ENCODE data around the gene TIMP2. TPM values are rescaled to one million over a fixed set of nuclear protein-coding genes. Genes with fewer than 3 reads are reported as not detected.

The TIMP2 gene
- total RNA-seq, 1 experiment from 2014 or later = 114 TPM

DNA sequence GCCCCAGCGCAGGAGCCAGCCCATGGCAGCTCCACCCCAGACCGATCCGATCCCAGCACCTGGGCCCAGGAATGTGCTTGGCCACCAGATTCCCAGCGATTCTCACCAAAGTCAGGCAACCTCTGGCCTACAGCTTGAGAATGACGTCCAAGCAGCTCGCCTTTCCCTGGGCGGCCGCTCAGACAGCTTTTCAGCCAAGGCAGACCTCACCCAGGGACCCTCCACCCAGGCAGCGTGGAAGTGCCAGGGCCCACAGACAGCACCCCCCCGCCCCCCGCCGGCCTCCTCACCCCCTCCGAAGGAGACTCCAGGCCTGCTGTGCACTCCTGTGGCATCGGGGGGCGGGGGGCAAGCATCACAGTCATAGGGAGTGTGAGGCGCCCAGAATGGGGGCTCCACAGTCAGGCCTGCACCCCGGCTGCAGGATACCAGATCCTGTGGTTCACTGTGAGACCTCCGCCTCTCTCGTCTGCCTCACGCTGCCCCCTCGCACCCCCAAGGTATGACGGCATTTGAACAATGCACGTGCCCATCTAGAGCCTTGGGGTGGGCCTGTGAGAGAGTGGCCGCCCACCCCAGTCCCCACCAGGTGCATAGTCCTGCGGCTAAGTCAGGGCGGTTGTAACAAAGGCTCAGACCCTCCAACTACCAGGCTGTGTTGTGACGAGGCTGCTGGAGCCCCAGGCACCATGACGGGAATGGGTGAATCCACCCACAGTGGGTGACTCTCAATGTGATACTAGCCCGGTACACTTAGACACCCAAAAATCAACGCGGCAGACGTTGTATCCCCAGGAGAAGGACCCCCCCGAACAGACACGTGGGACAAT lies 28.1 kb downstream of the TIMP2 start:
- no peak overlapping the region for H3K4me3 ChIP-seq
- no peak for DNase-seq
- H3K4me2 ChIP-seq = no peak overlapping the region
- no peak overlapping the region for H3K27ac ChIP-seq
- no peaks in the 10 kb centered on the region for H3K36me3 ChIP-seq (ENCODE audit: low read depth)
- no TSS peak for BruUV-seq (replicated peaks)
- H2AFZ ChIP-seq = no peak overlapping the region
- no peaks in the 10 kb centered on the region for H4K20me1 ChIP-seq (ENCODE audit: insufficient read depth)
- no peaks in the 10 kb centered on the region for H3K9me2 ChIP-seq (ENCODE audit: insufficient read depth)
- no peaks in the 10 kb centered on the region for H3K9me3 ChIP-seq (ENCODE audit: insufficient read depth, low read depth)
- ChIA-PET CTCF (no interaction called here), POLR2A (ENCODE audit: unreplicated experiment) (no interaction called here)
- no peaks in the 10 kb centered on the region; the same call in 1 of the 2 replicates for H3F3A ChIP-seq (ENCODE audit: insufficient read depth, low read depth)
- peaks cover 14% of the 10 kb centered on the region for H3K4me1 ChIP-seq (replicated peaks; ENCODE audit: insufficient read depth)
- no peaks in the 10 kb centered on the region for H3K27me3 ChIP-seq (ENCODE audit: insufficient read depth, low read depth)
- H3K79me2 ChIP-seq (ENCODE audit: low read depth) = no peaks in the 10 kb centered on the region
- TF ChIP-seq, protein P1, sequence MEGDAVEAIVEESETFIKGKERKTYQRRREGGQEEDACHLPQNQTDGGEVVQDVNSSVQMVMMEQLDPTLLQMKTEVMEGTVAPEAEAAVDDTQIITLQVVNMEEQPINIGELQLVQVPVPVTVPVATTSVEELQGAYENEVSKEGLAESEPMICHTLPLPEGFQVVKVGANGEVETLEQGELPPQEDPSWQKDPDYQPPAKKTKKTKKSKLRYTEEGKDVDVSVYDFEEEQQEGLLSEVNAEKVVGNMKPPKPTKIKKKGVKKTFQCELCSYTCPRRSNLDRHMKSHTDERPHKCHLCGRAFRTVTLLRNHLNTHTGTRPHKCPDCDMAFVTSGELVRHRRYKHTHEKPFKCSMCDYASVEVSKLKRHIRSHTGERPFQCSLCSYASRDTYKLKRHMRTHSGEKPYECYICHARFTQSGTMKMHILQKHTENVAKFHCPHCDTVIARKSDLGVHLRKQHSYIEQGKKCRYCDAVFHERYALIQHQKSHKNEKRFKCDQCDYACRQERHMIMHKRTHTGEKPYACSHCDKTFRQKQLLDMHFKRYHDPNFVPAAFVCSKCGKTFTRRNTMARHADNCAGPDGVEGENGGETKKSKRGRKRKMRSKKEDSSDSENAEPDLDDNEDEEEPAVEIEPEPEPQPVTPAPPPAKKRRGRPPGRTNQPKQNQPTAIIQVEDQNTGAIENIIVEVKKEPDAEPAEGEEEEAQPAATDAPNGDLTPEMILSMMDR (conservative IDR thresholded peaks at IDR 0.05) = no peak
- no peak for TF ChIP-seq EZH2 (IDR thresholded peaks at IDR 0.05; ENCODE audit: low read depth)
- intact Hi-C loops (cut with micrococcal nuclease; ENCODE audit: unreplicated experiment) = no loop called here

DNA sequence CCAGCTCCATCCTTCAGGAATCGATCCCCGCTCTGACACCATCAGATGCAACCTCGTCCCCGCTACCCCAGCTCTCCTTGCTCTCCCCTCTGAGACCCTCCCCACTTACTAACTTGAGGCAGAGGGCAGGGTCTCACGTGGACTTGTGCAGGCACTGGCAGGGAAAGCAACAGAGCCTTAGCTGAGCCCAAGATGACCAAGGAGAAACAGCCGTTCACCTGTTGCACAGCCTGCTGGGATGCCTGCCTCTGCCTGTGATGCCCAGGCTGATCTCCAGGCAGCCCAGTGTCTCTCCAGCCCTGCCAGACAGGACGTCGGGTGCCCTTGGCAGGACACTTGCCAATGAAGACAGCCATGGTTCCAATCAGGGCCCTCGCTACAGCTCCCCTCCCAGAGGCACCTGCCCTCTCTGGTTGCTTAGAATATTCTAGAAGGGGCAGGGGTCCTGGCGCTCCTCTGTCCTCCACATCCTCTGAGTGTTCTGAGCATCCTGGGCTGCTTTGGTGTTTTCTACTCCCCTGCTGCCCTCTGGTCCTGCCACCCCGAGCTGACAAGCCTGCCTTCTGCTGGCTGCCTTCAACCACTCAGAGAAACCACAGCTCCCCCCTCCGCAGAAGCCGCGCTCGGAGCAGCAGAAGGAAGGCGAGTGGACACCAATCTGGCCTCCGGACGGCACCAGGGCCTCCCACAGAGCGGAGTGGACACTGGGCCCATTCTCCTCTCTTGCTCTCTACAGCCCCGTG lies 28.9 kb downstream of the TIMP2 start:
- Histone ChIP-seq H4K20me1 (ENCODE audit: insufficient read depth) (no peaks in the 10 kb centered on the region), H3K27me3 (ENCODE audit: insufficient read depth, low read depth) (no peaks in the 10 kb centered on the region), H3K36me3 (ENCODE audit: low read depth) (no peaks in the 10 kb centered on the region), H2AFZ (no peak overlapping the region), H3K27ac (no peak overlapping the region), H3K9me2 (ENCODE audit: insufficient read depth) (no peaks in the 10 kb centered on the region), H3K79me2 (ENCODE audit: low read depth) (no peaks in the 10 kb centered on the region), H3K4me3 (no peak overlapping the region), H3K4me1 (replicated peaks; ENCODE audit: insufficient read depth) (peaks cover 14% of the 10 kb centered on the region), H3K4me2 (no peak overlapping the region), H3K9me3 (ENCODE audit: insufficient read depth, low read depth) (no peaks in the 10 kb centered on the region), H3F3A (ENCODE audit: insufficient read depth, low read depth) (no peaks in the 10 kb centered on the region; the same call in 1 of the 2 replicates)
- DNase-seq = no peak
- intact Hi-C loops (cut with micrococcal nuclease; ENCODE audit: unreplicated experiment) = no loop called here
- TF ChIP-seq EZH2 (IDR thresholded peaks at IDR 0.05; ENCODE audit: low read depth) = no peak
- TF ChIP-seq, protein P1 (conservative IDR thresholded peaks at IDR 0.05) = no peak
- ChIA-PET POLR2A (ENCODE audit: unreplicated experiment) (no interaction called here), CTCF (no interaction called here)
- no TSS peak for BruUV-seq (replicated peaks)

DNA sequence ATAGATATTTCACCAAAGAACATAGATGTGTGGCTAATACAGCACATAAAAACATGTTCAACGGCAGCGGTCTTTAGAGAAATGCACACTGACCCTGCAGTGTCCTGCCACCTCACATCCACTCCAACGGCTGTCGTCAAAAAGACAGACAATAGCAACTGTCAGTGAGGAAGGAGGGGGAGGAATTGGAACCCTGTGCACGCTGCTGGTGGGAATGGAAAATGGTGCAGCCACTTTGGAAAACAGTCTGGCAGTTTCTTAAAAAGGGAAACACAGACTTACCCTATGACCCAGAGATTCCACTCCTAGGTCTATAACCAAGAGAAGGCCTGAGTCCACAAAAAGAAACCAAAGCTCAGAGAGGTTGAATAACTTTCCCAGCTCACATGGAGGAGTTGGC lies 29.9 kb downstream of the TIMP2 start:
- ChIA-PET CTCF (interaction anchor here (0.6 kb wide), 1 partner anchor 22 kb away, joined by 11 read pairs; no protein-coding TSS in a partner anchor), POLR2A (ENCODE audit: unreplicated experiment) (no interaction called here)
- no peak overlapping the region for H3K4me2 ChIP-seq
- no peaks in the 10 kb centered on the region for H3K79me2 ChIP-seq (ENCODE audit: low read depth)
- TF ChIP-seq, protein P1 (conservative IDR thresholded peaks at IDR 0.05) = no peak
- TF ChIP-seq EZH2 (IDR thresholded peaks at IDR 0.05; ENCODE audit: low read depth) = no peak
- BruUV-seq (replicated peaks) = no TSS peak
- H3K27me3 ChIP-seq (ENCODE audit: insufficient read depth, low read depth) = no peaks in the 10 kb centered on the region
- no peaks in the 10 kb centered on the region for H3K9me3 ChIP-seq (ENCODE audit: insufficient read depth, low read depth)
- no peaks in the 10 kb centered on the region for H3K36me3 ChIP-seq (ENCODE audit: low read depth)
- no peaks in the 10 kb centered on the region; the same call in 1 of the 2 replicates for H3F3A ChIP-seq (ENCODE audit: insufficient read depth, low read depth)
- no peak overlapping the region for H2AFZ ChIP-seq
- no peak overlapping the region for H3K4me3 ChIP-seq
- DNase-seq = no peak
- H4K20me1 ChIP-seq (ENCODE audit: insufficient read depth) = no peaks in the 10 kb centered on the region
- intact Hi-C loops (cut with micrococcal nuclease; ENCODE audit: unreplicated experiment) = no loop called here
- no peaks in the 10 kb centered on the region for H3K9me2 ChIP-seq (ENCODE audit: insufficient read depth)
- peaks cover 14% of the 10 kb centered on the region for H3K4me1 ChIP-seq (replicated peaks; ENCODE audit: insufficient read depth)
- no peak overlapping the region for H3K27ac ChIP-seq
